IPS-15b (cell line): ENCODE measurements around the gene BAZ1B.
A peak's percentile ranks its signal among the peaks of the same experiment; 100 is the strongest.
"Not testable (repeated sequence)": the region's sequence is repeated elsewhere in the genome, so short reads cannot be mapped to it uniquely, and the experiment has no call there.

Experiments used
- H3K27me3 ChIP-seq: one replicate; pipeline ENCODE4 v1.6.1; 2013; ENCODE audit warnings: low read length; ENCODE audit not compliant: control insufficient read depth, insufficient read depth
- H3K36me3 ChIP-seq: one replicate; pipeline ENCODE4 v1.6.1; 2013; ENCODE audit warnings: low read length; ENCODE audit not compliant: control insufficient read depth, insufficient read depth
- H3K4me1 ChIP-seq: one replicate; pipeline ENCODE4 v1.6.1; 2013; ENCODE audit warnings: mild to moderate bottlenecking, low read length; ENCODE audit not compliant: control insufficient read depth, insufficient read depth
- H3K4me3 ChIP-seq: one replicate; pipeline ENCODE4 v1.5.1; 2013; ENCODE audit warnings: low read depth, low read length
- H3K9ac ChIP-seq: one replicate; pipeline ENCODE4 v1.6.1; 2013; ENCODE audit warnings: low read depth, mild to moderate bottlenecking, low read length
- H3K9me3 ChIP-seq: one replicate; pipeline ENCODE4 v1.6.1; 2013; ENCODE audit warnings: mild to moderate bottlenecking, low read length; ENCODE audit not compliant: control insufficient read depth, insufficient read depth

Gene BAZ1B, protein sequence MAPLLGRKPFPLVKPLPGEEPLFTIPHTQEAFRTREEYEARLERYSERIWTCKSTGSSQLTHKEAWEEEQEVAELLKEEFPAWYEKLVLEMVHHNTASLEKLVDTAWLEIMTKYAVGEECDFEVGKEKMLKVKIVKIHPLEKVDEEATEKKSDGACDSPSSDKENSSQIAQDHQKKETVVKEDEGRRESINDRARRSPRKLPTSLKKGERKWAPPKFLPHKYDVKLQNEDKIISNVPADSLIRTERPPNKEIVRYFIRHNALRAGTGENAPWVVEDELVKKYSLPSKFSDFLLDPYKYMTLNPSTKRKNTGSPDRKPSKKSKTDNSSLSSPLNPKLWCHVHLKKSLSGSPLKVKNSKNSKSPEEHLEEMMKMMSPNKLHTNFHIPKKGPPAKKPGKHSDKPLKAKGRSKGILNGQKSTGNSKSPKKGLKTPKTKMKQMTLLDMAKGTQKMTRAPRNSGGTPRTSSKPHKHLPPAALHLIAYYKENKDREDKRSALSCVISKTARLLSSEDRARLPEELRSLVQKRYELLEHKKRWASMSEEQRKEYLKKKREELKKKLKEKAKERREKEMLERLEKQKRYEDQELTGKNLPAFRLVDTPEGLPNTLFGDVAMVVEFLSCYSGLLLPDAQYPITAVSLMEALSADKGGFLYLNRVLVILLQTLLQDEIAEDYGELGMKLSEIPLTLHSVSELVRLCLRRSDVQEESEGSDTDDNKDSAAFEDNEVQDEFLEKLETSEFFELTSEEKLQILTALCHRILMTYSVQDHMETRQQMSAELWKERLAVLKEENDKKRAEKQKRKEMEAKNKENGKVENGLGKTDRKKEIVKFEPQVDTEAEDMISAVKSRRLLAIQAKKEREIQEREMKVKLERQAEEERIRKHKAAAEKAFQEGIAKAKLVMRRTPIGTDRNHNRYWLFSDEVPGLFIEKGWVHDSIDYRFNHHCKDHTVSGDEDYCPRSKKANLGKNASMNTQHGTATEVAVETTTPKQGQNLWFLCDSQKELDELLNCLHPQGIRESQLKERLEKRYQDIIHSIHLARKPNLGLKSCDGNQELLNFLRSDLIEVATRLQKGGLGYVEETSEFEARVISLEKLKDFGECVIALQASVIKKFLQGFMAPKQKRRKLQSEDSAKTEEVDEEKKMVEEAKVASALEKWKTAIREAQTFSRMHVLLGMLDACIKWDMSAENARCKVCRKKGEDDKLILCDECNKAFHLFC (N-terminal part only)

DNA sequence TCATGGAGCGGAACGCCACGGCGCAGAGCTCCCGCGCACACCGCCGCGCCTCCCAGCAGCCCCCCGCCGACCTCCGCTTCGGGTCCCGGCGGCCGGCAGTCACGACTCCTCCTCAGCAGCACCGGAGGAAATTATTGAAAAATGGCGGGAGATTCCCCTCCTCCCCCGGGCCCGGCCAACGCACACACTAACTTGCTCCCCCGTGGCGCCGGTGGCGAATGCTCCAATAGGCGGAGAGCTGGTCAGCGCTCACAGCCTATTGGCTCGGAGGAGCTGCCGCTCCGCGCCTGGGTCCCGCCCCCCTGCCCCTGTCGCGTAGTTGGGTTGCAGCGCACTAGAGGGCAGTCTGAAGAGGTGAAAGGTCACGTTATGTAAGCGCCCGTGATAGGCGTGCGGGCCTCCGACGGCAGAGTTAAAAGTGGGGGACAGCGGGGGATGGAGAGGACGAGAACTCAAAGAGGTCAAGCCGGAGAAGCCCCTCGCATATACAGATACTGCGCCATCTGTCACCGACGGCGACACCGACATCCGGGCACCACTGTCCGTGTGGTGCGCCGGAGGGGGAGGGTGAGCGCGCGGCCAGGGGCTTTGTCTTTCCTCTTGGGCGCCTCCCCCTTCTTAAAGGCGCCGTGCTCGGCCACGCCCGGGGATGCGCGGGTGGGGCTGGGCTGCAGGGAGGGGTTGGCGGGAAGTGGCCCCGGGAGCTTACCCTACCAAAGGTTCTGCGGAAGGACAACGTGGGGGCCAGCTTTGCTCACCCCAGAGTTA is at the start of gene BAZ1B:
Gene BAZ1B (minus strand): TSS at position 189 of the 768 bp plus-strand sequence. CDS start 360 bp downstream, outside the sequence.
- Histone ChIP-seq H3K4me1 (no peaks in the 10 kb centered on the region), H3K9me3 (no peaks in the 10 kb centered on the region)

DNA sequence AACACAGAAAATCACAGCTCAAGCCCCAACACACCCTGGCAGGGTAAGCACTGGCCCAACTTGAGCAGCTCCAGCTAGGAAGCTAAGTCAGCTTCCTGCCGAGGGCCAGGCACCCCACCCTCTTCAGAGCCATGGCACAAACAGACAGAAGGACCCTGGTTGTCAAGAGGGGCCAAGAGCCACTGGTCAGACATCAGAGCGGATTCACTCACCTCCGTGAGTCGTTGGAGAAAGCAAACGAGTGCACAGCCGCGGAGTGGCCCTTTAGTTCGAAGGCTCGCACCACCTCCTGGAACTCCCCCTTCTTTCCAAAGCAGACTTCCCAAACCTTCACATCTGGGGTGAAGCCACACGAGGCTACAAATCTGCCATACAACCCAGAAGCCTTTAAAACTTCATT is 48.9 kb upstream of the BAZ1B start:
- Histone ChIP-seq H3K36me3 (peaks cover 32% of the 10 kb centered on the region), H3K27me3 (peaks cover 3% of the 10 kb centered on the region)

More for the DNA sequence above, at the start of gene BAZ1B:
- H3K4me3 ChIP-seq, result peak within 1 kb of the TSS; percentile 96
- no peaks in the 10 kb centered on the region for H3K27me3 ChIP-seq
- H3K9ac ChIP-seq, result peak within 1 kb of the TSS; percentile 70
- H3K36me3 ChIP-seq, result peaks cover 11% of the 10 kb centered on the region

DNA sequence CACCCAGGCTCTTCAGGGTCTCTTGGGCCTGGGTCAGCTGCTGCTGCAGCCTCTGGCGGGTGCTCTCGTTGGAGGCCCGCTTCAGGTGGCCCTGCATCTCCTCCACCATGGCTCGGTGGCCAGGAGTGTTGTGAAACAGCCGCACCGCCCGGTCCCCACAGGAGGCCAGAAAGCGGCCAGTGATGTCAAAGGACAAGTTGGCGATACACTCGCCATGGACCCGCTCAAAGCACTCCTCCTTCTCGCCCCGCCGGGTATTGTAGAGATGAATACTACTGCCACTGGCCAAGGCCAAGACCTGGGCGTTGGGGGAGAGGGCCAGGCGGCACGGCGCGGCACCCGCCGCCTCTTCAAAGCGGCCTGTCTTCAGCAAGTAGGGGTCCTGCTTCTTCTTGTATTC is 48.4 kb upstream of the BAZ1B start:
- Histone ChIP-seq H3K9me3 (no peaks in the 10 kb centered on the region), H3K4me1 (no peaks in the 10 kb centered on the region), H3K4me3 (no peak overlapping the region), H3K36me3 (peaks cover 32% of the 10 kb centered on the region), H3K9ac (no peak overlapping the region), H3K27me3 (peaks cover 4% of the 10 kb centered on the region)

More for the DNA sequence above, 48.9 kb upstream of the BAZ1B start:
- no peak overlapping the region for H3K4me3 ChIP-seq
- no peaks in the 10 kb centered on the region for H3K4me1 ChIP-seq
- H3K9me3 ChIP-seq, result no peaks in the 10 kb centered on the region
- H3K9ac ChIP-seq, result no peak overlapping the region

DNA sequence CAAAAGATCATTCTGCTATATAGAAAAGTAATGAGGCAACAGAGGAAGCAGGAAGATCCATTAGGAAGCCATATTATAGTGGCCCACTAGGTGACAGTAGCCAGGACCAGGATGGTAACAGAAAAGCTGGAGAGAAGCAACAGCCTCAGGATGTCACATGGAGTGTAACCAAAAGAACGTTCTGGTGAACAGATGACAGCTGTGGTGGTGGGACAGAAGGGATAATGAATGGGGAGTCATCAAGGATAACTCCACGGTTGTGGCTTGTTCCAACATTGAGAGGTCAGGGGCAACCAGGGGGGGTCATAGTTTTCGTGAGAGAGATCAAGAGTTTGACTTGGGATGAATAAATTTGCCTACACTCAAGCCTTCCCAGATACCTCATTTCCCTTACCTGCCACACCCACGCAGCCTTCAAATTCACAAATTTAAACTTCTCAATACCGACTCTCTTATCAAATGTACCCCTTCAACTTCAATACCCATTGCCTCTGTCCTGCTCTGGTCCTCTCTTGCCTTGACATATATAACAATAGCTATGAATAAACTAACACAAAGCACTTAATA is 47.0 kb upstream of the BAZ1B start:
- H3K9ac ChIP-seq, result no peak overlapping the region
- H3K9me3 ChIP-seq, result no peaks in the 10 kb centered on the region
- peaks cover 26% of the 10 kb centered on the region for H3K36me3 ChIP-seq
- H3K27me3 ChIP-seq, result peaks cover 4% of the 10 kb centered on the region
- H3K4me3 ChIP-seq, result no peak overlapping the region
- peaks cover 2% of the 10 kb centered on the region for H3K4me1 ChIP-seq

DNA sequence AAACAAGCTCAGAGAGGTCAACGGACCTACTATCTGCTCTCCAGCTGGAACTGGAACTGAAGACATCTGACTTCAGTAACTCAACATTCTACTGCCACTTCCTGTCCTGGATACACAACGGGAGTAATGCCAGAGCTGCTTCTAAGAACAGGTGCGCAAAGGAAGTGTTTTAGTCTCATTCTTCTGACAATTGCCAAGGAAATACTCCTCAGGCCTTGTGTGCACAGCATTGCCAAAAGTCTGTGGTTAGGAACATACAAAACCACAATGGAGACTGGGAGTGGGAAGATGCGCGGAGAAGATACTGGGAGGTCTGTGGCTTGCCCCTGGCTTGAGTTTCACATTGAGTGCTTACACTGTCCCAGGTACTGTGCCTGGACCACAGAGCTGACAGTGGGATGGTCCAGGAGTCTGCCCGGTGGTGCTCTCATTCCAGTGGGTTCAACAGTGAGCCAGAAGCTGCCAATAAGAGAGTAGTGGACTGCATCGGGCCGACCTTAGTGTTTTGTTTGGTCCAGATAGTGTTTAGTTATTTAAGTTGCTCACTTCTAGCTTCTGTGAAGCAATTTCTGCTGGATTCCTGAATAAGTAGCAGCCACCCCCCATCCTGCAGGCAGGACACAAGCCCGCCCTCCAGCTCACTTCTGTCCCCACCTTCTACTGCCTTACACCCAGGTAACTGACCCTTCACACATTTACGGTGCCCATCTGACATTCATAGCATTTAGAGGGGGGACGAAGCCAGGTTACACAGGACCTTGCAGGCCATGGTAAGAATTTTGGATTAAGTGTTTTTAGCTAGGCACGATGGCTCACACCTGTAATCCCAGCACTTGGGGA is 46.0 kb upstream of the BAZ1B start:
- no peak overlapping the region for H3K4me3 ChIP-seq
- H3K36me3 ChIP-seq, result peaks cover 19% of the 10 kb centered on the region
- no peak overlapping the region for H3K9ac ChIP-seq
- no peaks in the 10 kb centered on the region for H3K9me3 ChIP-seq
- peaks cover 4% of the 10 kb centered on the region for H3K27me3 ChIP-seq
- peaks cover 2% of the 10 kb centered on the region for H3K4me1 ChIP-seq

DNA sequence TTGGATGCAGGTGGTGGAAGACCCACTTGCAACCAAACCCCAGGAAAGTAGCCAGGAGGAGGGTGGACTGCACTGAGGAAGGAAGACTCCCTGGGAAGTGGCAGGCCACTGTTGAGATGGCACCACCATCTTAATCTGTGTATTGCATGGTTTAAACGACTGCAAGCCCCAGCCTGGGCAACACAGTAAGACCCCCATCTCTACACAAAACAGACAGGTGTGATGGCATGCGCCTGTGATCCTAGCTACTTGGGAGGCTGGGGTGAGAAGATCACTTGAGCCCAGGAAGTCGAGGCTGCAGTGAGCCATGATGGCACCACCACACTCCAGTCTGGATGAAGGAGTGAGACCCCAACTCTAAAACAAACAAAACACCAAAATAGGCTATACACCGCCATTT is 45.0 kb upstream of the BAZ1B start:
- H3K9ac ChIP-seq, result no peak overlapping the region

DNA sequence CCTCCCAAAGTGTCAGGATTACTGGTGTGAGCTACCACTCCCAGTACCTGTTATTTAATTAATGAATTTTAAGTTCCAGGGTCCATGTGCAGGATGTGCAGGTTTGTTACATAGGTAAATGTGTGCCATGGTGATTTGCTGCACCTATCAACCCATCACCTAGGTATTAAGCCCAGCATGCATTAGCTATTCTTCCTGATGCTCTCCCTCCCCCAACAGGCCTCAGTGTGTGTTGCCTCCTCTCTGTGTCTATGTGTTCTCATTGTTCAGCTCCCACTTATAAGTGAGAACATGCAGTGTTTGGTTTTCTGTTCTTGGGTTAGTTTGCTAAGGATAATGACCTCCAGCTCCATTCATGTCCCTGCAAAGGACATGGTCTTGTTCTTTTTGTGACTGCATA is 44.3 kb upstream of the BAZ1B start:
- H3K9ac ChIP-seq, H3K4me1 ChIP-seq, H3K4me3 ChIP-seq, H3K27me3 ChIP-seq, H3K36me3 ChIP-seq, H3K9me3 ChIP-seq: not testable (repeated sequence)

More for the DNA sequence above, 45.0 kb upstream of the BAZ1B start:
- no peak overlapping the region for H3K4me3 ChIP-seq
- peaks cover 4% of the 10 kb centered on the region for H3K27me3 ChIP-seq
- peaks cover 2% of the 10 kb centered on the region for H3K4me1 ChIP-seq
- H3K36me3 ChIP-seq, result peaks cover 11% of the 10 kb centered on the region
- H3K9me3 ChIP-seq, result no peaks in the 10 kb centered on the region

DNA sequence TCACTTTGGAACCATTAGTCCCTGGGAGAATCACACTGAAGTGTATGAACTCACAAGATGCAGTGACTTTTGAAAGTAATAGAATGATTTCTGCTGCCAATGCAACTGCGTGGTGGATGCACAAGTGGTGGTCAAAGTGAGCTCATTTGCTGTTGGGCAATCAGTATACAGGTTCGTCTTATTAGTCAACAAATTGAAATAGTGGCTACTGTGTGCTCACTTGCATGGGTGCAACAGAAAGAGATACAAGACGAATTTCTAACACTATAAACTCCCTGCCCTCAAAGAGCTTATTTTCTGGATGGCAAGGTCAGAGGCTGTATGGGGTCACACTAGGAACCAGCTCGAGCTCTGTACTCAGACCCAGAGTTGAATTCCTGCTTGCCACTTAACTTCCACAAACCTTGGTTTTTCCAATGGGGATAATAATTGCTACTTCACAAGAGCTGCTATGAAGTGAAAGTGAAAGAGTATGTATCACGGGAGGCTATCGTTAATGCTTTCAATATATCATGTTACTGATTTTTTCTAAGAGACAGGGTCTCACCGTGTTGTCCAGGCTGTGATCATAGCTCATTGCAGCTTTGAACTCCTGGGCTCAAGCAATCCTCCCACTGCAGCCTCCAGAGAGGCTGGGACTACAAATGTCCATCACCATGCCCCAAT is 43.7 kb upstream of the BAZ1B start:
- Histone ChIP-seq H3K36me3 (peaks cover 7% of the 10 kb centered on the region), H3K9me3 (no peaks in the 10 kb centered on the region), H3K4me3 (no peak overlapping the region), H3K4me1 (peaks cover 2% of the 10 kb centered on the region), H3K27me3 (peaks cover 4% of the 10 kb centered on the region), H3K9ac (no peak overlapping the region)

DNA sequence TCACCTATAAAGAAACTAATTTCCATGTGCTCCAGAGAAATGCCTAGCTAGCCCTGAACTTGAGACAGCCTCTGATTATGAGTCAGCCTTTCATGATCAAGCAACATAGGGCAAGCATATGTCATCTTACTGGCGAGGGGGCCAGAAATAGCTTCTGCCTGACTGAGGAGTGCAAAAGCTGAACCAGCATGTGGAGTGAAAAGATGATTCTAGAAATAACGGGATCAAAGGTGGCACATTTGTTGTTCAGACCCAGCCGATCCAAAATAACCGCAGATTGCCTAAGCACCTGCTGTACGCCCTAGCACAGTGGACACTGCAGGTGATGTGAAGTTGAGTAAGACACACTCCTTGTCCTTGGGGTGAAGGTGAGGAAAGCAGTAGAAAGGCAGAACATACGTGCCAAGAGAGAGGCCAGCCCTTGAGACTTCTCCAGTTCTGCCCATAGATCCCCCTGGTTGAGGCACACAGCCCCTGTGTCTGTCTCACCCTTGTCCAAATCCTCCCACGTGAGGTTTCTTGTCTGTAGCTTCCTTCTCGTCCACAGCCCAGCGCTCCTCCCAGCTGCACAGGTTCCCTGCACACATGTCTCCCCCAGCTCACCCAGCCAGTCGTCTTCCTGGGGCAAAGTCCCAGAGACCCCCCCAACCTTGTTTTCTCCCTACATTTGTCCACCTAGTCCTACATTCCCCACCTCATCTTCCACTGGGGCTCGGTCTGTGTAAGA is 38.2 kb upstream of the BAZ1B start:
- Histone ChIP-seq H3K9ac (no peak overlapping the region), H3K36me3 (no peaks in the 10 kb centered on the region), H3K4me3 (no peak overlapping the region), H3K4me1 (peaks cover 2% of the 10 kb centered on the region), H3K27me3 (peaks cover 21% of the 10 kb centered on the region), H3K9me3 (no peaks in the 10 kb centered on the region)
